ENCODE results near the gene STX5.

The STX5 gene

DNA sequence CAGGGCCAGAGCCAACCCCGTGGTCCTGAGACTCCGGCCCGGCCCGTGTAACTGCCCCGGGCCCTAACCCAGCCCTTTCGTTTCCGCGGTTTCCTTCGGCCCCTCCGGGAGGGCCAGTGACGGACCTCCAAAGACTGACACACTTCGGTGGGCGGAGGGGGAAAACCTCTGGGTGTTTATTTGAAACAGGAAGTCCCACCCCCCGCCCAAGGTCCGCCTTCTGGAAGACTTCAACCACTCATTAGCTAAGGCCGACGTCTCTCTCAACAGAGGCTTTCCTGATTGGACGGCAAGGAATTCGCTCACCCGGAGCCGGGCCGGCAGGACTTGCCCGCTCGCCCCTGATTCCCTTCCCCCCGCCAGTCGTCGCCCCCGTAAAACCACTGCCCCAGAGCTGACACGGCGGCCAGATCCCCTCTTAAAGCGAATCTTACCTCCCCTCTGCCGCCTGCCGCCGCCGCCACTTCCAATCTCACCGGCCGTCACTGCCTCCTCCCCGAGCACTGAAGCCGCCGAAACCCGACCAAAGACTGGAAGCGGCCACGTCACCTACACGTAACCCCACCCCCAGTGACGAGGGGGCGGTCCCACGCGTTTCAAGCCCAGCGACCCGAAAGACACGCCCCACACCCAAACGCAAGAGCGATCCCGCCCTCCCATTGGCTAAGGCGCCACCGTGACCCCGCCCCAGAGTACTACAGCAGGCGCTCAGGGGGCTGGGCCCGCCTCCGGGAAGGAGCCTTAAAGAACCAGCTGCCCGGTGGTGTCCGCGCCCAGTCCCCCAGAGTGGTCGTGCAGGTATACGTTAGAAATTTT lies at the start of gene STX5:
Gene STX5, minus strand, starts transcription at position 532 of the 816 bp plus-strand sequence. CDS start 808 bp downstream, outside the sequence.
- peak; percentile 95 for DNase-seq (ENCODE audit: low read depth)
- no peak for TF ChIP-seq CTCF (IDR thresholded peaks at IDR 0.05; ENCODE audit: control insufficient read depth, extremely low read depth, insufficient read depth)

DNA sequence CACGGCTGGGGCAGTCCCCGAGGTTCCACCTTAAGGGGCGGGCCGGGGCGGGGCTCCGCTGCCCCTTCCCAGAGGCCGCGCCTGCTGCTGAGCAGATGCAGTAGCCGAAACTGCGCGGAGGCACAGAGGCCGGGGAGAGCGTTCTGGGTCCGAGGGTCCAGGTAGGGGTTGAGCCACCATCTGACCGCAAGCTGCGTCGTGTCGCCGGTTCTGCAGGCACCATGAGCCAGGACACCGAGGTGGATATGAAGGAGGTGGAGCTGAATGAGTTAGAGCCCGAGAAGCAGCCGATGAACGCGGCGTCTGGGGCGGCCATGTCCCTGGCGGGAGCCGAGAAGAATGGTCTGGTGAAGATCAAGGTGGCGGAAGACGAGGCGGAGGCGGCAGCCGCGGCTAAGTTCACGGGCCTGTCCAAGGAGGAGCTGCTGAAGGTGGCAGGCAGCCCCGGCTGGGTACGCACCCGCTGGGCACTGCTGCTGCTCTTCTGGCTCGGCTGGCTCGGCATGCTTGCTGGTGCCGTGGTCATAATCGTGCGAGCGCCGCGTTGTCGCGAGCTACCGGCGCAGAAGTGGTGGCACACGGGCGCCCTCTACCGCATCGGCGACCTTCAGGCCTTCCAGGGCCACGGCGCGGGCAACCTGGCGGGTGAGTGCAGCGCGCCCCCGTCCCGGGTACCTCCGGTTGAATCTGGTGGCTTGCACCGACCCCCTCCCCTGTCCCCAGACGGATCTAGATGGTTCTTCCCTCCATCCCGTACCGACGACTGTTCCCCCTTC lies 49.1 kb upstream of the STX5 start, which contains the start of gene SLC3A2:
Gene SLC3A2, plus strand, starts transcription at position 94 of the 776 bp plus-strand sequence. Its CDS starts 128 bp downstream, at position 222.
- peak within 1 kb of the TSS; percentile 79 for H3K4me3 ChIP-seq (ENCODE audit: low read depth, low read length)
- peak; percentile 69 for DNase-seq (ENCODE audit: low read depth)
- TF ChIP-seq CTCF (IDR thresholded peaks at IDR 0.05; ENCODE audit: control insufficient read depth, extremely low read depth, insufficient read depth) = peak; percentile 87

More for the DNA sequence above, at the start of gene STX5:
- peak within 1 kb of the TSS; percentile 96 for H3K4me3 ChIP-seq (ENCODE audit: low read depth, low read length)

DNA sequence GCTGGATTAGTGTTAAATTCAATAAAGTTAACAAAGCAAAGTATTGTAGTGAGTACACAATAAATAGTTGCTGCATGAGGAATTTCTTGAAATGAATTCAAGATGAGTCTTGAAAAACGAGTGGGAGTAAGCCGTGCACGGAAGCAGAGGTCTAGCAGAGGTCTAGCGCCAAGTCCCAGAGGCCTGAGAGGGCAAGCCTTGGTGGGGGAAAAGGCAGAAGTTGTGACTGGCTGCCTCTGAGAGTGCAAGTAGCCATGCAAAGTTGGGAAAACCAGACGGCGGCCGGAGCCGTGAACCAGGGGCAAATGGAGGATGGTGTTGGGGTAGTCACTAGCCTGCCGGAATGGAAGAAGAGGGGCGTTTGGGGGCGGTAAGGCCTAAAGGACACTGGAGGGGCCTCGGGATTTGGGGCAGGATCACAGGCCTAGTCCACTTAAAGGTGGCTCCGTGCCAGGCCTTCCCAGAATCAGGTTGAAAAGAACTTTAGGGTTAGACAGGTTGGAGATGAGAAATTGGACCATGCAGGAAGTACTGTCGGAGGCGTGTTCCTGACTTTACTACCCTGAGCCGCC lies 48.5 kb upstream of the STX5 start:
- TF ChIP-seq CTCF (IDR thresholded peaks at IDR 0.05; ENCODE audit: control insufficient read depth, extremely low read depth, insufficient read depth) = no peak
- H3K4me3 ChIP-seq (ENCODE audit: low read depth, low read length) = peak overlapping the region; percentile 79
- no peak for DNase-seq (ENCODE audit: low read depth)

- H3K4me3 ChIP-seq (ENCODE audit: low read depth, low read length) = no peak overlapping the region
- no peak for DNase-seq (ENCODE audit: low read depth)
- no peak for TF ChIP-seq CTCF (IDR thresholded peaks at IDR 0.05; ENCODE audit: control insufficient read depth, extremely low read depth, insufficient read depth)
Observed at GRCh38 chr11:62879235-62879978, 47.6 kb upstream of the STX5 start.

GRCh38 chr11:62876712-62877111 lies 44.9 kb upstream of the STX5 start:
- no peak for TF ChIP-seq CTCF (IDR thresholded peaks at IDR 0.05; ENCODE audit: control insufficient read depth, extremely low read depth, insufficient read depth)
- no peak overlapping the region for H3K4me3 ChIP-seq (ENCODE audit: low read depth, low read length)
- DNase-seq (ENCODE audit: low read depth) = no peak
